Measurements from ENCODE around the gene VAMP2.

The VAMP2 gene

DNA sequence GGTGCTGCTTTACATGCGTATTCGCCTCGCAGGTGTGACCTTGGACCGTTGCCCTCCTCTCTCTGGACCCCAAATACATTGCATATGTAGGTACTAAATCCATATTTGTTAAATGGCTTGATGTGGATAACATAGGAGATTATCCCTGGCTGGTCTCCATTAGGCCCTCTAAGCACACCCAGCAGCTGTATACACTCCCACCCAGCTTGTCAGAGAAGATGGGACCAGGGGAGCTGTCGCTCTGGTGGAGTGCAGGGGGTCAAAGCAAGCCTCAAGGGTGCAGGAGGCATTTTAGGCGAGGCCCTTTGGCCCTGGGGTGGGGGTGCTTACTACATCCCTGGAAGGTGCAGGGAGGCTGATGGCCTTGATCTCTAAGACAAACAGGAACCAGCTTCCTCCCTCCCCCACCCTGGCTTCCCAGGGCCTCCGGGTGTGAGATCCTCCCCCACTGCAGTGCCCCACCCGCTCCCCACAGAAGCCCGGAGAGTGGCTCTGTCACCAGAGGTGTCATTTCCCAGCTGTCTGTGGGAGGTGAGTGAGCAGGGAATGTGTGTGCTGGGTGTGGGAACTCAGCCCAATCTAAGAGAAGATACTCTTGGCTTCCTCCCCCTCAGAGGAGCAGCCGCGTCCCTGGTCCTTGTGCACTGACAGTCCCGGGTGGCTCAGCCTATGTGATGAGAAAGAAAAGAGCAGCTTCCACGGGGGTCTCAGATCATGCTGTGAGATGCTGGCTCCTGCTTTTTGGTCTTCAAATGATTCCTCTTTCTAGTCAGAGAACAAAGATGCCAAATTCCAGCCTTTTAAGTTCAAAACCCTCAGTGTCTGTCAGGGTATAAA, 1.4 kb upstream of the VAMP2 start:
- H3K9me3 Mint-ChIP-seq, result no peaks in the 10 kb centered on the region
- peaks cover 39% of the 10 kb centered on the region for H3K36me3 Mint-ChIP-seq (ENCODE audit: low read depth)
- H3K27me3 Mint-ChIP-seq, result no peaks in the 10 kb centered on the region
- peak overlapping the region; percentile 78 for H3K4me3 Mint-ChIP-seq
- H3K4me1 Mint-ChIP-seq (ENCODE audit: low read depth), result peaks cover 56% of the 10 kb centered on the region
- intact Hi-C loops (cut with micrococcal nuclease), result no loop called here
- no peak overlapping the region for H3K27ac Mint-ChIP-seq

DNA sequence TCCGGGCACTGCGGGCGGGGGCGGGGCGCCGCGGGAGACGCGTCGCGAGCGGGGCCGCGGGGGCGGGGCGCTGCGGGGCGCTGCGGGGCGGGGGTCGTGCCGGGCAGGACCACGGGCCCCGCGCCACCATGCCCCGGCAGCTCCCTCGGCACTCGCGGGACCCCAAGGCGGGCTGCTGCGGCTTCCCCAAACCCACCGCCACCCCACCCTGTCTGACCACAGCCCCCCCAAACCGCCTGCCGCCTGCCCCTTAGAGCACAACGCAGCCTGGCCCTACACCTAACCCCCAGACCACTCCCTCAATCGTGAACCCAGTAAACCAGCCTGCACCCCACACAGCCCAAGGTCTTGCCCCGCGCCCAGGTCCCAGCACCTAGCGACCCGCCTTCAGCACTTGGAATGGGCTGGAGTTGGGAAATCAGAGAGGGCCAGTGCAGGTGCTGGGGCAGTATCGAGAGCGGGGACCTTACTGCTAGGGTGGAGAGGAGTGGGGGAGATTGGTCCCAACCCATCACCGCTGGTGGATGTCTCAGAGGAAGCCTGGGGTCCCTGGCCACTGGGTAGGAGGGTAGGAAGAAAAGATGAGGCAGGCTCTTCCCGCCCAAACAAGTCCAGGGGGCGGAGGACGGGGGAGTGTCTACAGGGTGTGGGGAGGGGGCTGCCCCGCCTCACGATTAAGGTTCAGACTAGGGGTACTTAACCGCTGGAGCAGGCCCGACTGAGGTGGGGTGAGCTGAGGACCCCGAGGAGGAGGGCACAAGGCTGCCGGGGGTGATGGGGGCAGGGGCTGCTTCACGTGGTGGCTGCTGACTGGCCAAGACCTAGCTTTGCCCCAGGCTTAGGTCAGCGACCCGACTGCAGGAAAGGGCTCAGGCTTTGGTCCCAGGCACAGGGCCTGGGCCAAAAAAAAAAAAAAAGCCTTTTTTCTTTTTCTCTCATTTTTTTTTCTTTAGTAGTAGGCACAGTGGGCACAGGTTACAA, 539 bp upstream of the VAMP2 start:
- Mint-ChIP-seq H3K4me1 (ENCODE audit: low read depth) (peaks cover 63% of the 10 kb centered on the region), H3K4me3 (peak overlapping the region; percentile 82), H3K27ac (no peak overlapping the region), H3K9me3 (no peaks in the 10 kb centered on the region), H3K36me3 (ENCODE audit: low read depth) (peaks cover 45% of the 10 kb centered on the region), H3K27me3 (no peaks in the 10 kb centered on the region)
- intact Hi-C loops (cut with micrococcal nuclease), result no loop called here

DNA sequence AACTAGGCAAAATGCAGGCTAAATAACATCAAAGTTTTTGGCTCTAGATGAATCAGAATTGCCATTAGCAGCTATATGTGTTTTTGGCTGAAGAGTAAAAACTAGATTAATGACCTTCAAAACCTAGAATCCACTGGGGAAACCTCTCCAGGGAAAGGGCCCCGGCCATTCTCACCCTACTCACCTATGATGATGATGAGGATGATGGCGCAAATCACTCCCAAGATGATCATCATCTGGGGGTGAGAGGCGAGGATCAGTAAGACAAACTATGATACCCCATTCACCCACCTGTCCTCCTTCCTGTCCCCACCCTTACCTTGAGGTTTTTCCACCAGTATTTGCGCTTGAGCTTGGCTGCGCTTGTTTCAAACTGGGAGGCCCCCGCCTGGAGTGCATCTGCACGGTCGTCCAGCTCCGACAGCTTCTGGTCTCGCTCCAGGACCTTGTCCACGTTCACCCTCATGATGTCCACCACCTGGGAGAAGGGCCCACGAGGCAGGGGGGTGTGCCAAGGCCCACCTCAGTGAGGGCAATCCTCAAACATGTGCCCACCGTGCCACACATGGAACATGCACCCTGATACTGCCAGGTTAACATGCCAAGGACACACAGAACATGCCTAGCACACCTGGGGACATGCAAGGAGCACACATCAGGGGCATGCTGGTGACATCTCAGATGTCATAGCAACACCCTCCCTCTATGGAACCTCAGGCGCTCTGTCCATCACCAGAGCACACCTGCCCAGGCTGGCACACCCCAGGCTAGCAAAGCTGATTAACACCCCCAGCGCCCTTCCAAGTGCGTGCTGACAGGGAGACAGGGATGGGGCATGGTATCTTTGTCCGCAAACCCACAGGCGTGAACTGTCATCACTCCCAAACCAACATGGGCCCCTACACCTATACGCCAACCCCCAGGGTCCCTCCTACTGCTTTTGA, 1.2 kb downstream of the VAMP2 start:
- Mint-ChIP-seq H3K4me3 (peak overlapping the region; percentile 82), H3K36me3 (ENCODE audit: low read depth) (peaks cover 44% of the 10 kb centered on the region), H3K9me3 (no peaks in the 10 kb centered on the region), H3K4me1 (ENCODE audit: low read depth) (peaks cover 66% of the 10 kb centered on the region), H3K27ac (no peak overlapping the region), H3K27me3 (no peaks in the 10 kb centered on the region)
- intact Hi-C loops (cut with micrococcal nuclease), result no loop called here

DNA sequence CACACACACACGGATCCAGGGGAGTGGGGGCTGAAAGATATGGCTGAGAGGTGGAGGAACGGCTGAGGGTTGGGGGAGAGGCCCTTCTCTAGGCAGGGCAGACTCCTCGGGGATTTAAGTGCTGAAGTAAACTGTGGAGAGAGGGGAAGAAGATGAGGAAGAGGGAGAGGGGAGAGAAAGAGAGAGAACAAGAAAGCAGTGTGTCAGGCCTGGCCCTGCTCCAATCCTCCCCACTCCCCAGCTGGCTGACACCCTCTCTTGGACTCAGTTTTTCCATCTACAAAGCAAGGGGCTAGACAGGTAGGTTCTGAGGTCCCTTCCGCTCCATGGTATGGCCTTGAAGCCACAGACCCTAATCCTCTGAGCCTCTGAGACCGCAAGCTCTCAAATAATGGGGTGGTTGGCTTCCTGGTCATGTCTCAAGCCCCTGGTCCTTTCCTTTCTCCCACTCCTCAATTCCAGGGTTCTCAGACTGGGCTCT, 2.0 kb downstream of the VAMP2 start:
- H3K36me3 Mint-ChIP-seq (ENCODE audit: low read depth), result peaks cover 43% of the 10 kb centered on the region
- no peak overlapping the region for H3K4me3 Mint-ChIP-seq
- peaks cover 66% of the 10 kb centered on the region for H3K4me1 Mint-ChIP-seq (ENCODE audit: low read depth)
- intact Hi-C loops (cut with micrococcal nuclease), result no loop called here
- no peaks in the 10 kb centered on the region for H3K9me3 Mint-ChIP-seq
- H3K27ac Mint-ChIP-seq, result no peak overlapping the region
- H3K27me3 Mint-ChIP-seq, result no peaks in the 10 kb centered on the region

DNA sequence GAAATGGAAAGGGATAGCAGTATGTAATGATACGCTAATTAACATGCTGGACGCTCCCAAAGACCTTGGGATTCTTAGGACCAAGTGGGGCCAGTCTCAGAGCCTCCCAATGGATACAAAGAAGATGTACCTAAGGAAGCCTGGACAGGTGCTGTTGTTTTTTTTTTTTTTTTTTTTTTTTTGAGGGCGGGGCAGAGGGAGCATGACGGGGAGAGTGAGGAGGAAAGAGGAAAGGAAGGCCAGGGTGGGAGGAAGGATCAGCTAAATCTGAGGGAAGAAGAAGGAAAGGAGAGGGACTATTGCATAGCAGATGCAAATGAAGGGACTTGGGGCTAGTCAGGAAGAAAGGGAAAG, 2.5 kb downstream of the VAMP2 start:
- no peaks in the 10 kb centered on the region for H3K9me3 Mint-ChIP-seq
- peaks cover 65% of the 10 kb centered on the region for H3K4me1 Mint-ChIP-seq (ENCODE audit: low read depth)
- peak overlapping the region; percentile 35 for H3K4me3 Mint-ChIP-seq
- H3K36me3 Mint-ChIP-seq (ENCODE audit: low read depth), result peaks cover 43% of the 10 kb centered on the region
- H3K27me3 Mint-ChIP-seq, result no peaks in the 10 kb centered on the region
- intact Hi-C loops (cut with micrococcal nuclease), result no loop called here
- H3K27ac Mint-ChIP-seq, result no peak overlapping the region

DNA sequence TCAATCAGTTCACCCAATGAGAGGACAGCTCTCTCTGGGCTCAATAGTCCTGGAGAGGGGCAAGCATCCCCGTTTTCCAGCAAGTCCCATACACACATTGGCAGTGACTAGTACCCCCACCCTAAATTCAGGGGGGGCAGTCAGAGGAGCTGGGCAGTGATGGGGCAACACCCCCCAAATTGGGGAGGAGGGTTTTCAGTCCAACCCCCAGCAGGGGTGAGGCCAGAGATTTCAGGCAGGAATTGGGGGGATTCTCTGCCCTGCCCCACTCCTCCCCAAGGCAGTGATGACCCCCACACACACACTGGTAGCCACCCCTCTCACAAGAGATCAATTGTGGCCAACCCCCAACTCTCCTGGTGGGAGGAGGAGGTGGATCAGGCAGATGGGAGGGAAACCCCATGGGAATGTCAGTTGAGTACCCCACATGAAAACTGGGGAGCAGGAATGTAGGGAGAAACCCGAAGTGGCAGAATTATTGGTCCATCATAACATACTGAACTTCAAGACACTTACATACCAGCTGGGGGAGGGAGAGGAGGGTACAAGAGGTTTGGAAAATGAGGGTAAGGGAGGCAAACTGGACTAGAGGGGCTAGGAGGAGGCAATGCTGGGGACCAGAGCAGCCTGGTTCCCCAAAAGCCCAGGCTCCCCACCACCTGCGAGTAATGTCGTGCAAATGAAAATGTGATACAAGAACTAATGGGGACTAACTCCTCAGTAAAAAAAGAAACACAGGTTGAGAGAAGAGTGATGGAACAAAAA, 3.1 kb downstream of the VAMP2 start:
- H3K27ac Mint-ChIP-seq, result no peak overlapping the region
- peaks cover 59% of the 10 kb centered on the region for H3K4me1 Mint-ChIP-seq (ENCODE audit: low read depth)
- intact Hi-C loops (cut with micrococcal nuclease), result loop anchor here (5.0 to 10.0 kb wide), 2 partner anchors 37 to 315 kb away; partner anchors contain the start of gene HES7
- peaks cover 43% of the 10 kb centered on the region for H3K36me3 Mint-ChIP-seq (ENCODE audit: low read depth)
- no peaks in the 10 kb centered on the region for H3K27me3 Mint-ChIP-seq
- H3K9me3 Mint-ChIP-seq, result no peaks in the 10 kb centered on the region
- H3K4me3 Mint-ChIP-seq, result no peak overlapping the region

DNA sequence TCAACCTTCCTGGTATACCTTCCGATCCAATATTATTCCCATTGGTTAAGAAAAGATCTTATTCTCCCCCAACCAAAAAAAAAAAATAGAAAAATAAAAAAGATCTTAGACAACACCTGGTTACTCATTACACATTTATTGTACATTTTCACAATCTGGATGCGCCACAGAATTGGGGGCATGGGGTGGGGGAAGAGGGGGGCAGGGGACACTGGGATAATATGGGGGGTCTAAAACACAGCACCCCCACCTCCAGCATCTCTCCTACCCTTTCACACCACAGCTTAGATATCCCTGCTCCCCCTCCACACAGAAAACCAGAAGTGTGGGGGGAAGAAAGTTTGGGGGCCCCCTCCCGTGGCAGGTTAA, 3.7 kb downstream of the VAMP2 start:
- intact Hi-C loops (cut with micrococcal nuclease), result loop anchor here (5.0 to 10.0 kb wide), 2 partner anchors 37 to 314 kb away; partner anchors contain the start of gene HES7
- no peaks in the 10 kb centered on the region for H3K27me3 Mint-ChIP-seq
- H3K36me3 Mint-ChIP-seq (ENCODE audit: low read depth), result peaks cover 43% of the 10 kb centered on the region
- H3K9me3 Mint-ChIP-seq, result no peaks in the 10 kb centered on the region
- no peak overlapping the region for H3K27ac Mint-ChIP-seq
- H3K4me3 Mint-ChIP-seq, result no peak overlapping the region
- peaks cover 53% of the 10 kb centered on the region for H3K4me1 Mint-ChIP-seq (ENCODE audit: low read depth)

DNA sequence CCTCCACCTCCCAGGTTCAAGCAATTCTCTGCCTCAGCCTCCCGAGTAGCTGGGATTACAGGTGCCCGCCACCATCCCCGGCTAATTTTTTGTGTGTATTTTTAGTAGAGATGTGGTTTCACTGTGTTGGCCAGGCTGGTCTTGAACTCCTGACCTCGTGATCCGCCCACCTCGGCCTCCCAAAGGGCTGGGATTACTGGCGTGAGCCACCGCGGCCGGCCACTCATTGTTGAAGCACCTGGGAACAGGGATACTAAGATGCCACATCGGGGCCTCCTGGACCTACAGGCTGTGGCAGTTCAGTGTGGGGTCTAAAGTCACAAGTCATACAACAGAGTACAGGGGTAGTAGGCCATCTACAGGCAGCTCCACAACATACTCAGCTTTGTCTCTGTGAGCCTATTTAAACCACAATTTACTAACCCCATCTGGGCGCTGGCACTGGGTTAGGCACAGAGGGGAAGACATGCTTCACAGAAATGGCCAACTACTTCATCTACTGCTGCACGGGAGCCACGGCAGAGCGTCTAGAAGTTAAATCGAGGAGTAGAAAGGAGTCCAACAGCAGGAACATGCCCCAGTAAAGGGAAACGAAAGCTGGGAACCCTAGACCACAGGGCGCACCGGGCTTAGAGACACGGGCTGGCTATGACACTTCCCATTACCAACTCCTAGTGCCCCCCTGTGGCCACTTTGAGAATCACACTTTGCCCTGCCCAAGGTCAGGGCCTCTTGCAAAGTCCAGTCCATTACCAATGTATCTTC, 4.3 kb downstream of the VAMP2 start:
- H3K9me3 Mint-ChIP-seq, result no peaks in the 10 kb centered on the region
- H3K4me3 Mint-ChIP-seq, result peak overlapping the region; percentile 58
- H3K4me1 Mint-ChIP-seq (ENCODE audit: low read depth), result peaks cover 47% of the 10 kb centered on the region
- intact Hi-C loops (cut with micrococcal nuclease), result loop anchor here (1.0 to 10.0 kb wide), 3 partner anchors 20 to 314 kb away; partner anchors contain the start of gene HES7
- H3K36me3 Mint-ChIP-seq (ENCODE audit: low read depth), result peaks cover 43% of the 10 kb centered on the region
- H3K27ac Mint-ChIP-seq, result no peak overlapping the region
- H3K27me3 Mint-ChIP-seq, result no peaks in the 10 kb centered on the region

DNA sequence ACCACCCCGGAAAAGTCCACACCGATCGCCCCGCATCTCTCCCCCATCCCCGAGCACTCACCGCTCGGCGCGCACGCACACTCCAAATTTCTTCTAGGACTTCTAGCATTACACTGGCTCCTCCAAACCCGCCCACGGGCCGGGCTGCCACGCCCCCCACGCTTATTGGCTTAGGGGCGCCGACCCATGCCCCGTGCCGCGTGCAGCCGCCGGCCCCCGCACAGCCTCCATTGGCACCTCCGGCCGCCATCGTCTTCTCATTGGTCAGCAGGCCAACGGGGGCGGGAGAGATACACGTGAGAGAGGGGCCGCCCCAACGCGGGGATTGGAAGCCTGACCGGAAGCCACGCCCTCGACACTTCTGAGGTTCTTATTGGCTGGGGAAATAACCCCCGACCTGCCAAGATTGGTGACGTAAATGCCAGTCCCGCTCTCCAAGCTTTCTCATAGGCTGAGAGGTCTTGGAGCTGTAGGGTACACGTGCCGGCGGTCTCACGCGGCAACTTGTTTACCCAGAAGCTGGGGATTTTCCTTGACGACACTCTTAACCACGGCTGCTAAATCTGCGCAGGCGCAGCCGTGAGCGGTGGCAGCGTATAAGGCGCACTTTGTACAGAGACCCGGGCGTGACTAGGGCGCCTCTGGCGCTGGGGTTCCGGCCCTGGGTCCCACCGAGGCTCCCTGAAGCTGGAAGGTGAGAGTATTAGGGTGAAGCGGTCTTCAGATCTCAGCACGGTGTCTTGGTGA, 6.3 kb downstream of the VAMP2 start:
- H3K4me1 Mint-ChIP-seq (ENCODE audit: low read depth), result peaks cover 32% of the 10 kb centered on the region
- H3K36me3 Mint-ChIP-seq (ENCODE audit: low read depth), result peaks cover 40% of the 10 kb centered on the region
- intact Hi-C loops (cut with micrococcal nuclease), result loop anchor here (5.0 to 10.0 kb wide), 2 partner anchors 34 to 312 kb away; partner anchors contain the start of gene HES7
- H3K9me3 Mint-ChIP-seq, result no peaks in the 10 kb centered on the region
- H3K27me3 Mint-ChIP-seq, result no peaks in the 10 kb centered on the region
- H3K4me3 Mint-ChIP-seq, result no peak overlapping the region
- no peak overlapping the region for H3K27ac Mint-ChIP-seq

DNA sequence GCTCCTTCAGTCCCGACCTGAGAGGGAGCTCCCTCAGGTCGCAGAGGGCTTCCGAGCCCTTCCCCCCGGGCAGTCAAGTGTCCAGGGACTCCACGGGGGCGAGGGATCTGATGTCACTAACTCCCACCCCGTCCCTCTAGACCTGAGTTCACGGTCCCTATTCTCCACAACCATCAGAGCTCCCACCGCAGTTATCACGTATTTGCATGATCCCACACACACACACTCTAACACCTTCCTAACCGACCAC, 6.8 kb downstream of the VAMP2 start:
- Mint-ChIP-seq H3K36me3 (ENCODE audit: low read depth) (peaks cover 36% of the 10 kb centered on the region), H3K27me3 (no peaks in the 10 kb centered on the region), H3K27ac (no peak overlapping the region), H3K4me3 (no peak overlapping the region), H3K9me3 (no peaks in the 10 kb centered on the region), H3K4me1 (ENCODE audit: low read depth) (peaks cover 27% of the 10 kb centered on the region)
- intact Hi-C loops (cut with micrococcal nuclease), result loop anchor here (5.0 to 10.0 kb wide), 2 partner anchors 34 to 311 kb away; partner anchors contain the start of gene HES7

DNA sequence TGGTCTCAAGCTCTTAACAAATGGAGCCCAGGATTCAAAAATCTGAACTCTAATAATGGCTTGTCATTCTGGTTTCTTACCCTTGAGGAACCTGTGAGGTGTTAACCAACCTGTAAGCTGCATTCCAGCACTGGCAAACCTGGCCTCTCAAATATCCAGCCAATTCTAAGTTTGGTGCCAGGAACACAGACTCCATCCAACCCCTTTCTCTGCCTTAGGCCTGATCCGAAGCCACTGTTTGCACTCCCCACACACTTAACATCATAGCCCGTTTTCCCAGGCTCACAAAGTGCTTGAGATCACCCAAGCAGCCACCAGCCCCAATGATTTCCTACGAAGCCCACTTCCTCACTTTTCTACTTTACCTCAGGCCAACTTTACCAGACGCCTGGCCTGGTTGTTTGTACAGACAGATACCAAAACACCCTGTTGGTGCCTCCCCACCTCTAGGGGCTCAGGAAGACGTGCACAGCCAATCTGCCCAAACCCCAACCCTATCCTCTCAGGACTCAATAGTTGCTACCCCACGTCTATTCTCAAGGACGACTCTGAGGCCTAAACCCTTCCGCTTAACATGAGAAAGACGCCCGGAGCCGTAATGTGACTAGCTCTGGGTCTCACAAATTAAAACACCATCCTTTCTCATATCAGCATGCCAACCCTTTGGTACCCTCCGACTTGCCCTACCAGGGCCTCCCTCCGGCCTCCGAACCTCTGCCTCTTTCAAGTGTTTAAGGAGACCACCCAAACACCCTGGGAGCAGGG, 7.3 kb downstream of the VAMP2 start:
- H3K36me3 Mint-ChIP-seq (ENCODE audit: low read depth), result peaks cover 32% of the 10 kb centered on the region
- peaks cover 26% of the 10 kb centered on the region for H3K4me1 Mint-ChIP-seq (ENCODE audit: low read depth)

More for the DNA sequence above, 7.3 kb downstream of the VAMP2 start:
- Mint-ChIP-seq H3K4me3 (no peak overlapping the region), H3K9me3 (no peaks in the 10 kb centered on the region), H3K27ac (no peak overlapping the region), H3K27me3 (no peaks in the 10 kb centered on the region)
- intact Hi-C loops (cut with micrococcal nuclease), result loop anchor here (5.0 to 10.0 kb wide), 2 partner anchors 33 to 311 kb away; partner anchors contain the start of gene HES7
